HPDE6-E6E7 (cell line): ENCODE results near the gene JMY.
"Not testable (repeated sequence)": the region's sequence is repeated elsewhere in the genome, so short reads cannot be mapped to it uniquely, and the experiment has no call there.

Source experiments
- DNase-seq: peaks from one replicate; pipeline ENCODE4 v3.0.0; 2011; ENCODE audit warnings: missing footprints; ENCODE audit errors: extremely low spot score

Gene JMY

GRCh38 chr5:79237740-79238560 is 2.0 kb downstream of the JMY start:
- DNase-seq = no peak

DNA sequence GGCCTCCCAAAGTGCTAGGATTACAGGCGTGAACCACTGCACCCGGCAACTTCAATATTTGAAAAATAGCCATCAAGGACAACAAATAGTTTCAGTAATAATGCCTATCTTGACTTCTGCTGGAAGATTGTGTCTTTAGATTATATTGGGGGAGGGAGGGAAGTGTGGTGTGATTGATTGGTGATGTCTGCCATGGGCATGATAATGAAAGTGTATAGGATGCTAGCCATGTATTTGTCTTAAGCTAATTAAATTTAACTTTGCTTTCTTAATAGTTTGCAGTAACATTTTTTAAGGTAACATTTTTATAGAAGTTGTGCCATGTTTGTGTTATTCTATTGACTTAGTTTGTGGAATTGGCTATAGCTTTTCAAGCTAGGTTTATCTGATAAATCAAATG is 4.6 kb downstream of the JMY start:
- DNase-seq = no peak

DNA sequence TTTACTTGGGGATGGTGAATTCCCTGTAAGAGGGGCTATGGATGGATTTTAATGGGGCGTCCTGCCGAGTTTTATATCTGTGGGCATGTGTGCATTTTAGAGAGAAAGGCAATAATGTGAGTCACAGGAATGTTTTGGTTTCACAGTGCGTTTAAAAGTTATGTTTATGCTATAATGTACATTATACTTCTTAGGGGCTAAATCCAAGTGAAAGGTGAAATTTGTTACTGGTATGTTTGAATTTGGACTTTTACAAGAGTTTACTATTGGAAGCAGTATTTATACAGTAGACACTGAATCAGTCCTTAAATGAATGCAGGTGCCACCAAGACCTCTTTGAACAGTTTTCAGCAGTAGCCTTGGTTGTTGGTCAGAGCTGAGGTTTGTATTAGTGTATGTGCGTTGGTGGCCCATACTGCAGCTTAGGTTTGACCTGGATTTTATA is 5.6 kb downstream of the JMY start:
- DNase-seq = no peak

DNA sequence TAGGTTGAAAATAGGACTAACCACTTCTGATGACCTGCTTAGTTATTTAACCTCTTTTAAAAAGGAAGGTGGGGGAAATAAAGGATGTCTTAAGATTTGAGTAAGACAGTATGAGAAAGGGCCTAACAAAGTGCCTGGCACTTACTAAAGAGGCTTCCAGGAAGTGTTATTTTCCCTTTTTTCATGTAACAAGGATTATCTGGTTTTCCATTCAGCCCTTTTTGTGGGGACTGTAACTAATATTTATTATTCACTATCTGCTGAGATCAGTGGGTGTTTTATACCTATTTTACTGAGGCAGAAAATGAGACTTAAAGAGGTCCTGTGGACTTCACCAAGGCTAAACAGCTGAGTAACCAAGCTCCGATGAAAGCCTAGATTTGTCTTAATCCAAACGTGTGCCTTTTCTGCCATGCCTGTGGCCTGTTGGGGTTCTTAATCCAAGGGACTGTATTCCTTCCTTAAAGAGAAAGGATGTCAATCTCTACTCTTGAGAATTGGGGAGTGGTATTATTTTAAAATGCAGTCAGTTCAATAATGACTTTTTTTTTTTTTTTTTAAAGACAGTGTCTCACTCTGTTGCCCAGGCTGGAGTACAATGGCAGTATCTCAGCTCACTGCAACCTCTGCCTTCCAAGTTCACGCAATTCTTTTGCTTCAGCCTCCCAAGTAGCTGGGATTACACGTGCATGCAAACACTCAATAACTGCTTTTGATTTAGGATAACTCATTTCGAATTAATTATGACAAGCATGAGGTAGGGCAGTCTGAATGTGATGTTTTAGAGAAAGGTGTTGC is 6.5 kb downstream of the JMY start:
- no peak for DNase-seq

GRCh38 chr5:79243224-79243623 is 7.3 kb downstream of the JMY start:
- no peak for DNase-seq

- not testable (repeated sequence) for DNase-seq
Measured at GRCh38 chr5:79254067-79254466, 18.1 kb downstream of the JMY start.

GRCh38 chr5:79255786-79256557 is 20.0 kb downstream of the JMY start:
- DNase-seq = peak; percentile 10

DNA sequence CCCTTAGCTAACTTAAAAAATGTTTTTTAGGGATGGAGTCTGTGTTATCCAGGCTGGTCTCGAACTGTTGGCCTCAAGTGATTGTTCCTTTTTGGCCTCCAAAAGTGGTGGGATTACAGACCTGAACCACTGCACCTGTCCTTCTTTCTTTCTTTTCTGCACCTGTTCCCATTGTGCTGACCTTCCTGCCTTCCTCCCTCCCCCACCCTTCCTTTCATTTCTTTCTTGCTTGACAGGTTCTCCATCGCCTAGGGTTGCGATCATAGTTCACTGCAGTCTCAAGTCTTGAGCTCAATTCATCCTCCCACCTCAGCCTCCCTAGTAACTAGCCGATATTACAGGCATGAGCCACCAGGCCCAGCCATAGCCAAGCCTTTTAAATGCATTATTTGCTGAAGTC is 20.6 kb downstream of the JMY start:
- no peak for DNase-seq

GRCh38 chr5:79257314-79257713 is 21.4 kb downstream of the JMY start:
- DNase-seq = no peak

- DNase-seq = no peak
Measured at GRCh38 chr5:79258801-79259200, 22.9 kb downstream of the JMY start.

DNA sequence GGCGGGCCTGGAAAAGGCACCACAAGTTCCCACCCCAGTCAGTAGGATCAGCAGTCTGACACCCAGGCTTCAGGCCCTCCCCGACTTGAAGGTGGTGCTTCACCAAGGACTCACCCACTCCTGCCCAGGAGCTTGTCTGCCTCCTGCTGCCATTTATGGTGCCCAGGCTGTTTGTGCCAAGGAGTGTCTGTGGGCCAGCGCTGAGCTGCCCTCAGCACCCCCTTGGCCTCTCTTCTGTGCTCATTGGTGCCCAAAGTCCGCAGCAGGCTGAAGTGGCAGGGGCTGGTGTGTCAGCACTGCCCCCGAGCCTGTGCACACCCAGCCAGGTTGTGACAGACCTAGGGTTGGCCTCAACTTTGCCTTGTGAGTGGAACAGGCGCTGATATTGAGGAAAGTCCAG is 23.5 kb downstream of the JMY start:
- no peak for DNase-seq

GRCh38 chr5:79259810-79260209 is 23.9 kb downstream of the JMY start:
- no peak for DNase-seq

DNA sequence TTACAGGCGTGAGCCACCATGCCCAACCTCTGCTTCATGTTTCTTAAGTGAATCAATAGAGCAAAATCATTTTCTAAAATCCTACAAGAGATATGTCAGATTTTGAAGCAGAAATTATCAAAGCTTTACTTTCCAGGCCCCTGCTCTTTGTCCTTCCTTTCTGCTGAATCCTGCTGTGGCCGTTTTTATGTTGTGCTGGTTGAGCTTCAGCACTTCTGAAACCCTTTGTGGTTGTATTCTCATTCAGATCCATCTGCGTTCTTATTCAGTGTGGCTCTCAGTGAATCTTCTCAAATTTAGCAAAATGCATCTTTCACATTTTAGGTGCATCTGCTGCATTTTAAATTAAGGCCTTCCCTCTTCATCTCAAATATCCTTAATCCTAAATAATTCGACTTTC is 26.0 kb downstream of the JMY start:
- no peak for DNase-seq

DNA sequence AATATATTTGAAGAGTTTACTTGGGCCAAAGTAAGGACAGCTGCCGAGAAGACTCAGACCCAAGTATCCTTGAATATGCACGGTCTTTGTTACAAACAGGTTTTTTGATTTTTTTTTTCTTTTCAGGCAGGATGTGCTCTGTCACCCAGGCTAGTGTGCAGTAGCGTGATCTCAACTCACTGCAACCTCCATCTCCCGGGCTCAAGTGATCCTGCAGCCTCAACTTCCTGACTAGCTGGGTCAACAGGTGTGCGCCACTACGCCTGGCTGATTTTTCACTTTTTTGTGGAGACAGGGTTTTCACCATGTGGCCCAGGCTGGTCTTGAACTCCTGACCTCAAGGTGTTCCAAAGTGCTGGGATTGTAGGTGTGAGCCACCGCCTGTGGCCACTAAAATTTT is 27.4 kb downstream of the JMY start:
- DNase-seq = no peak

GRCh38 chr5:79267180-79267579 is 31.2 kb downstream of the JMY start:
- no peak for DNase-seq

- no peak for DNase-seq
Measured at GRCh38 chr5:79269733-79270166, 33.8 kb downstream of the JMY start.

GRCh38 chr5:79273341-79273740 is 37.4 kb downstream of the JMY start:
- DNase-seq = no peak

DNA sequence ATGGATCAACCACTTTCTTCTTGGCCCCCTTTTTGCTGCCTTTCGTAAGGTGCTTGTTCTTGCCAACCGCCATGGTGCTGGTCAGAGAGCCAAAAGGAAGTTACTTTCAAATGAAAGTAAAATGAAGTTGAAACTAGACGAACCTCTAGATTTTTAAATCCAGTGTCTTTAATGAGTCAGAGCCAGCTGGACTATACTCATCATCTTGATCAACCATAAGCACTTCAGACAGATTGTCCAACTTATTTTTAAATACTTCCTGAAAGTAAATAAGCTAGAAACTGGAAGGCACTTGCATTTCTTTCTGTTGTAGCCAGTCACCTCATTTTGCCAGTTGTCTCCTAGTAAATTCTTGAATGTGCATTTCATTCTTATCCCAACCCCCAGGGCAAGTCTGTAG is 48.9 kb downstream of the JMY start:
- DNase-seq = no peak

DNA sequence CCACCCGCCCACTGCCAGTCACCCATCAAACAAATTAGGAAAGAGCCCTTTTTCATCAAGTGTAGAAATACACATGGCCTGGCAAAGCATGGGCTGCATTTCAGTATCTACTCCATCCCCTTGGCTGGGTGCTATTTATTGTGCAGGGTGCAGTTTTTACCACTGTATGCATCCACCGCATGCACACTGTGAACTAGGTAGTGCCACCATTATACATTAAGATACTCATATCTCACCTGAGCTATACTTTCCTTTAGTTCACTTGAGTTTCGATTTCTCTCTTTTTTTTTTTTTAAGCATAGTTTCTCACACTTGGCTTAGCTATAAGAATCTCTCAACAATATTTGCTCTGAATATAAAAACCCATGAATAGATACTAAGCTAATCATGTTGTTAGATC is 49.4 kb downstream of the JMY start:
- DNase-seq = no peak

DNA sequence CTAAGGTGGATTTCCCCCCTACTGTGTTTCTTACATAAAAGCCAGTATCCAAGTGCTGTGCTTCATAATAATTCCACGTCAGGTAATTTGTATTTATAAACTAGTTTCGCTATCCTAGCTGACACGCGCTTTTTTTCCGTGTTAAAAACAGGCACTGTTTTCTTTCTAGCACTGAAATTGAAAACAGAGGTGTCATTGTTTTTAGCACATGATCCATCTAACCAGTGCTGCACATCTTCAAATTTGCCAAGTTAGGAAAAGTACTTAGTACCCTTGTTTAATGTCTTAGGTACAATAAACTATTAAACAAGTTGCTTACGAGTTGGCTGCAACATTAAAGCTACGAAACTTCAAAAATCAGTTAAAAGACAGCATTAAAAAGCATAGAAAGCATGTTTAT is 49.9 kb downstream of the JMY start:
- DNase-seq = no peak

GRCh38 chr5:79287380-79287779 is 51.4 kb downstream of the JMY start:
- DNase-seq = no peak

DNA sequence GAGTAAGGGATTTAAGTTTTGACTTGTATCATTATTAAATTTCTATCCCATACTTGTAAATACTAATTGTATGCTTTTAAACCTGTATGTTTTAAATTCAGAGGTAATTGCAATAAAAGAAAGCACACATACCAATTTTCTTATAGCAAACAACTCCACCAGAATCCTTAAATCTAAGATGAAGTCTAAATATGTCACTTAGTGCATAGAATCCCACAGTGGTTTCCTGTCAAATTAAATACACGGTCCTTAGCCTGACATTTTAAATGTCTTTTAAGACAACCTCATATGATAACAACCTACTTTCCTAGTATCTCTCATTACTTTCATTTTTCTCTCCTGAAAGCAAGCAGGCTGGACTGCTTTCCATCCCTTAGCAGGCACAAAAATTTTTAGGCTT is 52.0 kb downstream of the JMY start:
- no peak for DNase-seq
